Bronchial epithelial cell (primary cell): Measurements from ENCODE around the gene E2F3. TPM values are rescaled to one million over a fixed set of nuclear protein-coding genes. Genes with fewer than 3 reads are reported as not detected.

Experiments used
- DNase-seq: peaks from one replicate; pipeline ENCODE4 v3.0.0-alpha.2; 2010; ENCODE audit warnings: low read depth
- FAIRE-seq: peaks from 2 replicates; lab custom pipeline; 2011; peaks lifted over from hg19 to GRCh38; lab: Jason Lieb, UNC
- H3K27me3 ChIP-seq: 2 replicates; pipeline ENCODE4 v1.5.1; 2011; ENCODE audit warnings: low read length; ENCODE audit not compliant: control insufficient read depth, insufficient read depth
- H3K36me3 ChIP-seq: 2 replicates; pipeline ENCODE4 v1.5.1; 2011; ENCODE audit warnings: low read length; ENCODE audit not compliant: control insufficient read depth, insufficient read depth
- H3K4me3 ChIP-seq: 2 replicates; pipeline ENCODE4 v1.5.1; 2011; ENCODE audit warnings: mild to moderate bottlenecking, low read depth, low read length, control low read depth
- total RNA-seq: library from RNA; depleted of rRNA; stranded (reverse); fragments of >200 nt; gene quantifications from 2 replicates; pipeline ENCODE4 v1.2.1, GENCODE V29; 2014
- TF ChIP-seq, protein P1 (sequence below): IDR thresholded peaks from 2 replicates; pipeline ENCODE4 v1.5.1; 2011; ENCODE audit warnings: mild to moderate bottlenecking, moderate library complexity, low read length, control low read depth, inconsistent platforms; ENCODE audit not compliant: insufficient read depth, severe bottlenecking

The E2F3 gene
- total RNA-seq = 1.9 and 2.6 TPM in 2 replicates

DNA sequence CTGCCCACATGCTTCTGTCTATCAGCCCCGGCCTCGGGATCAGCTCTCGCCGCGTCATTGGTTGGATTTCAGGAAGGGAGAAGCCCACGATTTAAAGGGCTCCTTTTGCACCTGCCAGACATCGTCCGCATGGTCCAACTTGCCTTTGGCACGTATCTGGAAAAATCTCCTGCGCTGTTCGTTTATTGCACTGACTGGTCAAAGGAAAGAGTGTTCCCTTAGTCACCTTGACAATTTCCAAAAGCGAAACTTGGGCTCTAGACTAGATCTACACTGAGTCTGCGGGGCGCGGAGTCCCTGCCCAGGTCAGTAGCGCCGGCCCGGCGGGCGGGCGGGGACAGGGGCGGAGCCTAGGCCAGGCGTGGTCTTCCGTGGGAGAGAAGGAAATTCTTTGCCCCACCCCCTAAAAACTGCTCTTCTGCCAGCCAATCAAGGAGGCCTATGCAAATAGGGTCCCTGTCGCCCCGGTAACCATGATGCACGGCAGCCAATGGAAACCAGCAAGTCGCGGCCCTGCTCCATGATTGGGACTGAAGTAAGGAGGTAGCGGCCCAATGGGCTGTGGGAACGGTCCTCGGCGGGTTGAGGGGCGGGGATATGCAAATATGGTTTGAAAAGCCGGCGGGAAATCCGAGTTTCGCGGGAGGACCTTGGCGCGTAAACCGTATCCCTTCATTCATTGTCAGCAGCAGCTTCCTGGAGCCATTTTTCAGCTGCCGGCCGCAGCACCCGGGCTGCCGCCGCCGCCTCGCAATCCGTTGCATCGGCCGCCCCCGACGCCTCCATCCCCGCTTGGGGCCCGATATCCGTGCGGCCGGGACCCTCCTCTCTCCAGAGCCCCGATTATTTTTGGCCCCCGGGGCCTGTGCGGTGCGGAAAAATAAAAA lies at the start of gene E2F3:
E2F3 (plus strand) TSS at position 675 of the 887 bp plus-strand sequence. CDS start 354 bp downstream, outside the sequence.
- Histone ChIP-seq H3K27me3 (no peaks in the 10 kb centered on the region), H3K36me3 (no peaks in the 10 kb centered on the region), H3K4me3 (peak within 1 kb of the TSS; percentile 78)
- FAIRE-seq (peak; percentile 68), DNase-seq (peak; percentile 100)
- TF ChIP-seq, protein P1, sequence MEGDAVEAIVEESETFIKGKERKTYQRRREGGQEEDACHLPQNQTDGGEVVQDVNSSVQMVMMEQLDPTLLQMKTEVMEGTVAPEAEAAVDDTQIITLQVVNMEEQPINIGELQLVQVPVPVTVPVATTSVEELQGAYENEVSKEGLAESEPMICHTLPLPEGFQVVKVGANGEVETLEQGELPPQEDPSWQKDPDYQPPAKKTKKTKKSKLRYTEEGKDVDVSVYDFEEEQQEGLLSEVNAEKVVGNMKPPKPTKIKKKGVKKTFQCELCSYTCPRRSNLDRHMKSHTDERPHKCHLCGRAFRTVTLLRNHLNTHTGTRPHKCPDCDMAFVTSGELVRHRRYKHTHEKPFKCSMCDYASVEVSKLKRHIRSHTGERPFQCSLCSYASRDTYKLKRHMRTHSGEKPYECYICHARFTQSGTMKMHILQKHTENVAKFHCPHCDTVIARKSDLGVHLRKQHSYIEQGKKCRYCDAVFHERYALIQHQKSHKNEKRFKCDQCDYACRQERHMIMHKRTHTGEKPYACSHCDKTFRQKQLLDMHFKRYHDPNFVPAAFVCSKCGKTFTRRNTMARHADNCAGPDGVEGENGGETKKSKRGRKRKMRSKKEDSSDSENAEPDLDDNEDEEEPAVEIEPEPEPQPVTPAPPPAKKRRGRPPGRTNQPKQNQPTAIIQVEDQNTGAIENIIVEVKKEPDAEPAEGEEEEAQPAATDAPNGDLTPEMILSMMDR = no peak

DNA sequence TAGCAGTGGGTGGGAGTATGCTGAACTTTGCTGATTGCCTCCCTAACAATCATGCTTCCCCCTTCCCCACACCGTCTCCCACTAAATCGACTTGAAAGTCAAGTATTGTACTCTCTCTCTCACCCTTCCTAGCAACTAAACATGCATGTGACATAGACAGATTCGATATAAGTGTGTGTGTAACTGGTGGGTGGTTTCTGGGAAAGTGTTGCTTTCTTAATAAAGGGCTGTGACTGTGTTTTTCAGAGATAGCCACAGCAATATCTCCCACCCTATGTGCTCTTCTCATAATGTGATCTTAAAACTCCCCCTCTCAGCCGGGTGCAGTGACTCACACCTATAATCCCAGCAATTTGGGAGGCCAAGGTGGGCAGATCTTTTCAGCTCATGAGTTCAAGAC lies 49.3 kb upstream of the E2F3 start:
- FAIRE-seq = no peak
- Histone ChIP-seq H3K36me3 (no peaks in the 10 kb centered on the region), H3K27me3 (no peaks in the 10 kb centered on the region), H3K4me3 (no peak overlapping the region)
- TF ChIP-seq, protein P1 = no peak
- no peak for DNase-seq

DNA sequence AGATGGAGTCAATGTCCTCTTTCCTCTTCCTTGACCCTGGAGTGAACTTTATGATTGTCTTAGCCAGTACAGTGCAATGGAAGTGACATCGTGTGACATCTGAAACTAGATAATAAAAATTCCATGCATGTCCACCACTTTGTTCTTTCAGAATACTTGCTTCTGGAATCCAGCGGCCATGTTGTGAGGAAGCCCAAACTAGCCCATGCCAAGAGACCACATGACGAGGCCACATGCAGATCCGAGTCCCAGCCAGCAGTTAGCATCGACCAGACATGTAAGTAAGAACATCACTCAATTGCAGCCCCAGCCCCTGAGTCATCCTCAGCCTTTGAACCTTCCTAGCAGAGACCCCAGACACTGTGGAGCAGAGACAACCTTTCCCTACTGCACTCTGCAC lies 48.5 kb upstream of the E2F3 start:
- no peak for FAIRE-seq
- no peak for DNase-seq
- H3K27me3 ChIP-seq = no peaks in the 10 kb centered on the region
- TF ChIP-seq, protein P1 = no peak
- H3K36me3 ChIP-seq = no peaks in the 10 kb centered on the region
- H3K4me3 ChIP-seq = no peak overlapping the region

- no peak for DNase-seq
- TF ChIP-seq, protein P1 = no peak
- H3K36me3 ChIP-seq = no peaks in the 10 kb centered on the region
- no peak overlapping the region for H3K4me3 ChIP-seq
- no peak for FAIRE-seq
- H3K27me3 ChIP-seq = no peaks in the 10 kb centered on the region
These were observed 47.3 kb upstream of the E2F3 start for GRCh38 chr6:20354366-20354765.

DNA sequence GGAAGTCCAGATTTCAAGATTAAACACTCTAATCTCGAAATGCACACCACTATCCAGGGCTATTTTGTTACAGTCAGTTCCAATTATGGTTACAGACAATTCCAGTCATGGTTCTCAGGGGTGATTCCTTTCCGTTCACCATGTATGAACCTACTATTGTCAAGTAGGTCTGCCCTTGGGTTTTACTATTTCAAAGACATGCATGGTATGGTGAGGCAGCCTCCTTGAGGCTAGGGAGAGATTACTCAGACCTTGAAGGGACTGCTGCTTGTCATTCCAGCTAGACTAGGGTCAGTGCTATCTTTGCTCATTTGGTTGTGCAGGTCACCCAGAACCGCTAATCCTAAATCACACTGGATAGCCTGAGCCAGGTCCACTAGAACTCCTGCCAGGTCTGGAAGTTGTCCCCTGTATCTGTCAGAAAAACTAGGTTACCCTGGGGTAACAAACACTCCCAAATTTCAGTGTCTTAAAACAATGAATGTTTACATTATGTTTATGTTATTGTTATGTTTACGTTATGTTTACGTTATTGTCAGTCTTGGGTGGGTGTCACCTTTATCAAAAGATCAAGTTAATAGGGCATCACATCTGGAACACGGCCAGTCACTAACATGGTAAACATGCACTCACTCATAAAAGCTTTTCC lies 41.1 kb upstream of the E2F3 start:
- TF ChIP-seq, protein P1 = no peak
- Histone ChIP-seq H3K36me3 (no peaks in the 10 kb centered on the region), H3K27me3 (no peaks in the 10 kb centered on the region), H3K4me3 (no peak overlapping the region)
- no peak for DNase-seq
- no peak for FAIRE-seq
